GM06990 (cell line): ENCODE data around the gene CCDC92B.
A peak's percentile ranks its signal among the peaks of the same experiment; 100 is the strongest.

Source experiments
- DNase-seq: peaks from one replicate; pipeline ENCODE4 v3.0.0-alpha.2; 2011; ENCODE audit not compliant: insufficient read length; ENCODE audit errors: extremely low read depth
- H3K27me3 ChIP-seq: replicated peaks from 2 replicates; pipeline ENCODE4 v1.6.0; 2011; ENCODE audit warnings: low read length; ENCODE audit not compliant: control insufficient read depth, insufficient read depth
- H3K36me3 ChIP-seq: 2 replicates; pipeline ENCODE4 v1.5.1; 2011; ENCODE audit warnings: low read length; ENCODE audit not compliant: control insufficient read depth, insufficient read depth
- H3K4me3 ChIP-seq: replicated peaks from 2 replicates; pipeline ENCODE4 v1.5.1; 2011; ENCODE audit warnings: low read depth, mild to moderate bottlenecking, control low read depth, low read length
- TF ChIP-seq, protein P1 (sequence below): IDR thresholded peaks from 2 replicates; pipeline ENCODE4 v1.5.1; 2011; ENCODE audit warnings: low read length, control low read depth, mild to moderate bottlenecking, inconsistent platforms; ENCODE audit not compliant: insufficient read depth, poor library complexity, severe bottlenecking

The CCDC92B gene

DNA sequence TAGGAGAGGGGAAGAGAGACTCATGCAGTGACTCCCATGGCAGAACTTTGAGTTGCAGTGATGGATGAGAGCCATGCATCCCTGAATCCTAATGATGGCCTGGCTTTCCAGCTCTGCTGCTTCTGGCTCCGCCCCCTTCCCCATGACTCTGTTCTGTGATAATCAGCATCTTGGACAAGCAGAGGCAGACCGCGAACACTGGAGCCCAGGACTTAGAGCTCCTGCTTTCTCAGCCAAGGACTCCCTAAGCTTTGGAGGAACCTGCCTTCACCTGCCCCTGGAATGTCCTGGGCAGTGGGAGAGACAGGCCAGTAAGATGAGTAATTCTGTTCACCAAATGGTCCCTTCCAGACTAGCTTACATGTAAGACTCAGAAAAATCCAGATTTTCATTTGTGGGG, 12.5 kb downstream of the CCDC92B start:
- H3K36me3 ChIP-seq: no peaks in the 10 kb centered on the region
- no peak overlapping the region for H3K4me3 ChIP-seq
- H3K27me3 ChIP-seq: no peaks in the 10 kb centered on the region
- DNase-seq: no peak
- TF ChIP-seq, protein P1, sequence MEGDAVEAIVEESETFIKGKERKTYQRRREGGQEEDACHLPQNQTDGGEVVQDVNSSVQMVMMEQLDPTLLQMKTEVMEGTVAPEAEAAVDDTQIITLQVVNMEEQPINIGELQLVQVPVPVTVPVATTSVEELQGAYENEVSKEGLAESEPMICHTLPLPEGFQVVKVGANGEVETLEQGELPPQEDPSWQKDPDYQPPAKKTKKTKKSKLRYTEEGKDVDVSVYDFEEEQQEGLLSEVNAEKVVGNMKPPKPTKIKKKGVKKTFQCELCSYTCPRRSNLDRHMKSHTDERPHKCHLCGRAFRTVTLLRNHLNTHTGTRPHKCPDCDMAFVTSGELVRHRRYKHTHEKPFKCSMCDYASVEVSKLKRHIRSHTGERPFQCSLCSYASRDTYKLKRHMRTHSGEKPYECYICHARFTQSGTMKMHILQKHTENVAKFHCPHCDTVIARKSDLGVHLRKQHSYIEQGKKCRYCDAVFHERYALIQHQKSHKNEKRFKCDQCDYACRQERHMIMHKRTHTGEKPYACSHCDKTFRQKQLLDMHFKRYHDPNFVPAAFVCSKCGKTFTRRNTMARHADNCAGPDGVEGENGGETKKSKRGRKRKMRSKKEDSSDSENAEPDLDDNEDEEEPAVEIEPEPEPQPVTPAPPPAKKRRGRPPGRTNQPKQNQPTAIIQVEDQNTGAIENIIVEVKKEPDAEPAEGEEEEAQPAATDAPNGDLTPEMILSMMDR: no peak

DNA sequence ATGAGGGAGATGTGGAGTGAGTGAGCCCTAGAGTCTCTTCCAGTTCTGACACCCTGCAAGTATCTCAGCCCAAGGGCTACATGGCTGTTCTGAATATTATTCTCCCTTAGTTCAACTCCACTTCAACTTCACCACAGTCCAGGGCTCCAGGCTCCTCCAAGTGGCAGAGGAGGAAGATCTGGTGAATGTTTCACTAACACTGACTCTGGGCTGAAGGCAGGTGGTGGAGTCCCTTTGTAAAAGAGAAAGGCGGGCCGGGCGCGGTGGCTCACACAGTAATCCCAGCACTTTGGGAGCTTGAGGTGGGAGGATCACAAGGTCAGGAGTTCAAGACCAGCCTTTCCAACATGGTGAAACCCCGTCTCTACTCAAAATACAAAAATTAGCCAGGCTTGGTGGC, 13.6 kb downstream of the CCDC92B start:
- DNase-seq: no peak
- H3K4me3 ChIP-seq: no peak overlapping the region
- TF ChIP-seq, protein P1: no peak

DNA sequence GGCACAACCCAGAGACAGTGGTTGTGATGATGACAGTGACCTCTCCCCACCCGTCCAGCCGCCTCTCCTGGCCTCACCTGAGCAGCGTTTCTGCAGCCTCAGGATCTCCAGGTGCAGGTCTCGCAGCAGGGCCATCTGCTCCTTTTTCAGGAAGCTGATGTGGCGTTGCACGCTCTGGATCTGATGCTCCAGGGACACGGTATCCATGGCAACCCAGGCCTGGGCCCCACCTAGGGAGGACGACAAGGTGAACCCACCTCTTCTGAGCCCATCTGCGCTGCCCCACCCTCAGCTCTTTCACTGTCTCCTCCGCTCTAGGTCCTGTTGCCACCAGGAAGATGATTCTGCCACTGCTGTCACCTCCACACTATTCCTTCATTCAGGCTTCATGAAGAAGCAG, 14.5 kb downstream of the CCDC92B start:
- no peak for DNase-seq
- no peak overlapping the region for H3K4me3 ChIP-seq
- no peaks in the 10 kb centered on the region for H3K27me3 ChIP-seq
- H3K36me3 ChIP-seq: no peaks in the 10 kb centered on the region
- TF ChIP-seq, protein P1: no peak

More for the DNA sequence above, 13.6 kb downstream of the CCDC92B start:
- Histone ChIP-seq H3K27me3 (no peaks in the 10 kb centered on the region), H3K36me3 (no peaks in the 10 kb centered on the region)

DNA sequence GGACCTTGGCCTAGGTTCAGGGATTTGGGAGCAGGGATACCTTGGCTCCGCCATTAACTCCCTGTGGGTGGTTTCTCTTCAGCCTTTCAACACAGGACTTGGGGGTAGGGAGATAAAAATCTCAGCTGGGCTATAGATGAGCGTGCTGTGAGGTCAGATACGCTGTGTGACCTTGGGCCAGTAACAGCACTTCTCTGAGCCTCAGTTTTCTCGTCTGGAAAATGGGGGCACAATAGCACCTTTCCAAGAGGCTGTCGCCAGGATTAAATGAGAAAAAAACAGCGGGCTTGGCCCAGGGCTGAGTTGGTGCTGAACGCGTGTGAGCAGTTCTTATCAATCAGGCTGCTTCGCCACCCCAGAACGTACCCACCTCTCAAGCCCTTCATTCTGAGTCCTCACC, 17.6 kb downstream of the CCDC92B start:
- TF ChIP-seq, protein P1: no peak
- no peaks in the 10 kb centered on the region for H3K27me3 ChIP-seq
- DNase-seq: no peak
- no peaks in the 10 kb centered on the region for H3K36me3 ChIP-seq
- no peak overlapping the region for H3K4me3 ChIP-seq

DNA sequence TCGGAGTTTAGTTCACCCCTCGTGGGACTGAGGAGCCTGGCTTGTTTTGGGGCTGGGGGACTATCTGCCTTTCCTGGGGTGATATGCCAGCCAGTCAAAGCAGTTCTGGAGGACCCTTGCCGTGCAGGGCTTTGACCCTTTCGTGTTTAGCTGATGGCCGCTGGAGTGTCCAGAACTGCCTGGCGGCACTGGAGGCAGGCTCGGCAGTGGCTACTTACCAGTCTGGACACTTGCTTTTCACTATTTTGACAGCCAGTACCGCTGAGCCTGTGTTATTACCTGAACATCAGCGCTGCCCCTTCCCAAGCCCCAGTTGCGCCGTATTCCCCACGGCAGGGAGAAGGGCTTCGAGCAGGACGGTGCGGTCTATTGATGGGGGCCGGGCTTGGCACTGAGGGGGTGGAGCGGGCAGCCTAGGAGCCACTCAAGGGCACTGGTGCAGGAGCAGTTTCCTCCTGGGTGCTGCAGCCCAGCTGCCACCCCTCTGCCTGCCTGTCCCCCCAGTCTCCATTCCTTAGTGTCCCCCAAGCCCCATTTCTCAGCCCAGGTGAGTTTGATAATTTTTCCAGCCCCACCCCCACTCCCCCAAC, 18.6 kb downstream of the CCDC92B start:
- TF ChIP-seq, protein P1: no peak
- H3K36me3 ChIP-seq: no peaks in the 10 kb centered on the region
- no peak for DNase-seq
- H3K27me3 ChIP-seq: no peaks in the 10 kb centered on the region
- no peak overlapping the region for H3K4me3 ChIP-seq

DNA sequence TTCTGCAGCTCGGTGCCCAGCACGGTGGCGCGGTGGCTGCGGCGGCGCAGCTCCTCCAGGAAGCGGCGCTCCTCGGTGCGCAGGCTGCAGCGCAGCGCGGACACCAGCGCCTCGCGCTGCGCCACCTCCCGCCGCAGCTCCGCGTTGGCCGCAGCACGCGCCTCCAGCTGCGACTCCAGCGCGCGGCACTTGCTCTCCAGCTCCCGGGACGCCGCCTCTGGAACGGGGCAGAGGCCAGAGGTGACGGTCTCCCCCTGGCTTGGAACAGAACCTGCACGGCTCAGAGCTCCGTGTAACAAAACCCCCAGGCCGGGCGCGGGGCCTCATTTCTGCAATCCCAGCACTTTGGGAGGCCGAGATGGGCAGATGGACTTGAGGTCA, 24.7 kb downstream of the CCDC92B start:
- no peak overlapping the region for H3K4me3 ChIP-seq
- peak; percentile 53 for DNase-seq
- H3K36me3 ChIP-seq: no peaks in the 10 kb centered on the region
- H3K27me3 ChIP-seq: no peaks in the 10 kb centered on the region; the same call in 1 of the 2 replicates
- TF ChIP-seq, protein P1: no peak
